Lower leg skin (tissue), 4 donors: ENCODE measurements around the gene NFYA. TPM values are rescaled to one million over a fixed set of nuclear protein-coding genes. Genes with fewer than 3 reads are reported as not detected.

Experiments
- DNase-seq, 2 donors: peaks; one replicate each; pipeline ENCODE4 v3.0.0-alpha.2; 2019; ENCODE audit warnings: low spot score in 2 of 2
- H3K4me3 ChIP-seq: fragments of 200-600 bp; sonication (generic); 2 replicates; pipeline ENCODE4 v1.5.1; 2017; ENCODE audit warnings: mild to moderate bottlenecking, low read depth; ENCODE audit not compliant: poor library complexity, severe bottlenecking
- POLR2A ChIP-seq, 2 donors: fragments of 450-650 bp; IDR thresholded peaks; one replicate each; pipeline ENCODE4 v1.6.1; 2016 to 2017; ENCODE audit warnings: antibody characterized with exemption in 2 of 2, mild to moderate bottlenecking in 1 of 2, moderate library complexity in 1 of 2
- WGBS, 2 donors: methylation state at CpG; one replicate each; pipeline ENCODE4 v1.1.5; 2018; 5-methylcytosine and 5-hydroxymethylcytosine counted together
- intact Hi-C: fragments of 100-400 bp; cut with DNase I; formaldehyde crosslinking; loops from one replicate; pipeline ENCODE4 v1.15.0; 2023; ENCODE audit warnings: low total_unique reads
- total RNA-seq, 4 donors: library from RNA; depleted of rRNA; stranded (reverse); fragments of >200 nt; gene quantifications; one replicate each; pipeline ENCODE4 v1.1.0, GENCODE V29; 2016
- TF ChIP-seq, protein P1 (sequence below), 3 donors: fragments of 450-650 bp; IDR thresholded peaks; one replicate each; pipeline ENCODE4 v1.5.1; 2016; ENCODE audit warnings: antibody characterized with exemption in 3 of 3, mild to moderate bottlenecking in 3 of 3, moderate library complexity in 2 of 3

The NFYA gene
- total RNA-seq, 4 donors from 2014 or later, result 9.9 to 15.5 (median 14.4) TPM

DNA sequence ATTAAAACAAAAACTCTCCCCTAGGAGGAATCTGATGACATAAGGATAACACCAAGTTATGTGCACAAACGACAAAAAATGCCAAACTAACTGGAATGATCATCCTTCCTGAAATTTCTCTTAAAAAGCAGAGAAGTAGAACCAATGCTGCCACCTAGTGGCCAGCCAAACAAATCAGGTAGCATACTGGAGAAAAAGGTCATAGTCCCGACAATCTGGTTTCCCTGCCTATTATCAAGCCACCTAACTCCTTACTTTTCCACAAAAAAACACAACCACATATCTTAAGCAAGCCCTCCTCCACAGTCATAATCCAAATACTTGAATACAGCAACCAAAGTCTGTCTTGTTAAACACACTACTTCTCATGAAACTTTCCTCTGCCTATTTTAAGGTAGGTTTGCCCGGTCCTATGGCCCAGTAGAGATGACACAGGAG, 5.9 kb upstream of the NFYA start:
- TF ChIP-seq, protein P1, sequence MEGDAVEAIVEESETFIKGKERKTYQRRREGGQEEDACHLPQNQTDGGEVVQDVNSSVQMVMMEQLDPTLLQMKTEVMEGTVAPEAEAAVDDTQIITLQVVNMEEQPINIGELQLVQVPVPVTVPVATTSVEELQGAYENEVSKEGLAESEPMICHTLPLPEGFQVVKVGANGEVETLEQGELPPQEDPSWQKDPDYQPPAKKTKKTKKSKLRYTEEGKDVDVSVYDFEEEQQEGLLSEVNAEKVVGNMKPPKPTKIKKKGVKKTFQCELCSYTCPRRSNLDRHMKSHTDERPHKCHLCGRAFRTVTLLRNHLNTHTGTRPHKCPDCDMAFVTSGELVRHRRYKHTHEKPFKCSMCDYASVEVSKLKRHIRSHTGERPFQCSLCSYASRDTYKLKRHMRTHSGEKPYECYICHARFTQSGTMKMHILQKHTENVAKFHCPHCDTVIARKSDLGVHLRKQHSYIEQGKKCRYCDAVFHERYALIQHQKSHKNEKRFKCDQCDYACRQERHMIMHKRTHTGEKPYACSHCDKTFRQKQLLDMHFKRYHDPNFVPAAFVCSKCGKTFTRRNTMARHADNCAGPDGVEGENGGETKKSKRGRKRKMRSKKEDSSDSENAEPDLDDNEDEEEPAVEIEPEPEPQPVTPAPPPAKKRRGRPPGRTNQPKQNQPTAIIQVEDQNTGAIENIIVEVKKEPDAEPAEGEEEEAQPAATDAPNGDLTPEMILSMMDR (IDR thresholded peaks at IDR 0.05), result peak in 1 of 3 donors; percentile 53
- no peak for TF ChIP-seq POLR2A (IDR thresholded peaks at IDR 0.05)
- DNase-seq, result peak; percentile 69 to 92
- intact Hi-C loops, result loop anchor here (10.0 kb wide), 1 partner anchor 62 kb away; no protein-coding TSS in a partner anchor
- no peak overlapping the region for H3K4me3 ChIP-seq
- 25 to 34% methylated on average over 3 of the region's 3 CpGs for WGBS, 2 donors

DNA sequence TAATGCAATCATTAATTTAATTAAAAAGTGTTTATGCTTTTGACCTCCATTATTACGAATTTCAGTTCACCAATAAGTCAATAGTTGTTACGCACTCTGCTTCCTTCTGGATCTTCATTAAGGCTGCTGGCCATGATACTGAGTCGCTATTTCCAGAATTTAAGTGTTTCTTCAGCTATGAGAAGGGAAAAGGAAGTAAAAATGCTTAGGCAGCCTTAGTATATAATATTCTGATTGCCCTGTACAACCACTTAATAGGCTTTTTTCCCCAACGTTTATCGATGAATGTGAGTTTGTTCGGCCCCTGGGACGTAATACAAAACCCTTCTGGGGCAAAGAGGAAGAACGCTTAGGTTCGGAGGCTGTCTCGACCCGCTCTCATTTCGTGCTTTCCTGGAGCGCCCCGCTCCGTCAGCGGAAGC, 1.3 kb upstream of the NFYA start:
- DNase-seq, result no peak
- 0 to 1% methylated on average over 16 of the region's 16 CpGs for WGBS, 2 donors
- H3K4me3 ChIP-seq, result peak overlapping the region; percentile 63
- TF ChIP-seq POLR2A (IDR thresholded peaks at IDR 0.05), result peak in 1 of 2 donors; percentile 26
- TF ChIP-seq, protein P1 (IDR thresholded peaks at IDR 0.05), result no peak
- intact Hi-C loops, result no loop called here

DNA sequence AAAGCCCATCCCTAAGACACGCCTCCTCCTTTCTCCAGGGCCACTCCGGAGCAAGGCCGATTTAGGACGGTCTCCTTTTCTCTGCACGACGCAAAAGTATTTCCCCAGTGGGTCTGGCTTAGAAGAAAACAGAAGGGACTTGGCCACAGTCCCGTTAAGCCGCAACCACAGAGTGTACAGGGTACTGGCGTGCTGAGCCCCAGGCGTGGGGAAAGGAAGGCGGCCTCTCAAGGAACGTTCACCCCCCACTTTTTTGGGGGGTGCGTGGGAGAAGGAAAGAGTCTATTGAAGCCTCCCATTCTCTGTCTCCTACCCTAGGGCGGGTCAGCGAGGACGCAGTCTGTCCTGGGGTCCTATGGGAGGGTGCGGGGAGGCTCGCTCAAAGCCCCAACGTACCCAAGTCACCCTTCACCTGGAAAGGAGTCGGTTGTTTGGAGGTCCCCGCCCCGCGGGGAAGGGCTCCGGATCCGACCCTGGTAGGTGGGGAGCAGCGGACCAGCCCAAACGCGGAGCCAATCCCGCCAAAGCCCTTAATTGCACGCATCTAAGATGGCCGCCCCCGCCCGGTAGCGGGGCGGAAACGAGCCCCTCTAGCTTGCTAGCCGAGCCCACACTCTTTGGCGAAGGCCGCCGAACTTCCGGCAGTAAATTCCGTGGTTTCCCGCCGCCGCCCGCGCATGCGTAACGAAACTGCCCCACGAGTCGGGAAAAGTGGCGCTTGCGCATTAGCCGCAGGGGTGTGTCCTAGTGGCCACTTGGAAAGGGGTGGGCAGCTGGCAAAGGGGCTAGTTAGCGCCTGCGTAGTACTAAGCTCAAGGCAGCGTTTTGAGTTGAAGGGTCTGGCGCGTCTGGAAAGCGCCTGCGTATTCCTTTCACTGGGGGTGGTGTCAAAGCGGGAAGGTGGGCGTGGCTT, 595 bp upstream of the NFYA start, which contains the start of gene OARD1:
TSS of gene OARD1 (minus strand) at position 434 of the 913 bp plus-strand sequence. CDS start 722 bp downstream, outside the sequence.
- 0 to 1% methylated on average over 46 to 55 of the region's 63 CpGs for WGBS, 2 donors
- intact Hi-C loops, result no loop called here
- peak in 1 of 2 donors; percentile 68 for TF ChIP-seq POLR2A (IDR thresholded peaks at IDR 0.05)
- TF ChIP-seq, protein P1 (IDR thresholded peaks at IDR 0.05), result no peak
- peak within 1 kb of the TSS; percentile 98 for H3K4me3 ChIP-seq
- peak; percentile 99 to 100 for DNase-seq

DNA sequence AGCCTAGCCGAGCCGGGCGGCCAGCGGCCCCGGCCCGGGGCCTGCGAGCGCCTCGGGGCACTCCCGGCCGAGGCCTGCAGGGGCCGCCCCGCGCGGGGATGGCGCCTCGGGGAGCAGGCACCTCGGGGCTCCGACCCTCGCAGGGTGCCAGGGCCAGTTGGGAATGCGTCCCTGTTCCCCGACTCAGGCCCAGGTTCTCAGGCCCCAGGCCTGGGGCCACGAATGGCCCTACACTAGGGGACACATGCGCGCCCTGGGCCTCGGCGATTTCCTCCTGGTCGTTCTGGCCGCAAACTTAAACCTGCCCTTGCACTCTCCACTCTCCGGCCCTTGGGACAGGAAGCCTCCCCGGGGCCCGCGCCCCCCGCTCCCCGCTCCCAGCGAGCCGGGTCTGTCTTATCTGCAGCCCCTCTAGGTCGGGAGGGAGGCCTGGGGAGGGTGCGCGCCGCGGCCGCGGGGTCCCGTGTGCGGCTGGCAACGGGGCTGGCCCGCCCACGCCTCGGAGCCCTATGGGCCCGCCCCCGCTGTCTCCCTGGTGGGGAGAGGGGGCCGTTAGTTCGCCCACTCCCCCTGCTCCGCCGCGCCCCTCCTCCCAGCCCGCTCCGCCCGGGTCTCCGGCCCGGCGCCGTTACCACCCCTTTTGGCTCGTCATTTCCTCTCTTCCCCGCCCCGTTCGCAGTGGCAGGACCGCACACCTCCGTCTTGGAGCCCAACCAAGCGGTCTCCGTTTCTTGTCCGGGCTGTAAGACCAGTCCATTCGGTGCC, 611 bp downstream of the NFYA start:
- DNase-seq, result peak; percentile 83 to 96
- H3K4me3 ChIP-seq, result peak overlapping the region; percentile 98
- 1% methylated on average over 31 to 40 of the region's 74 CpGs for WGBS, 2 donors
- TF ChIP-seq, protein P1 (IDR thresholded peaks at IDR 0.05), result no peak
- TF ChIP-seq POLR2A (IDR thresholded peaks at IDR 0.05), result peak in 1 of 2 donors; percentile 84
- intact Hi-C loops, result no loop called here

DNA sequence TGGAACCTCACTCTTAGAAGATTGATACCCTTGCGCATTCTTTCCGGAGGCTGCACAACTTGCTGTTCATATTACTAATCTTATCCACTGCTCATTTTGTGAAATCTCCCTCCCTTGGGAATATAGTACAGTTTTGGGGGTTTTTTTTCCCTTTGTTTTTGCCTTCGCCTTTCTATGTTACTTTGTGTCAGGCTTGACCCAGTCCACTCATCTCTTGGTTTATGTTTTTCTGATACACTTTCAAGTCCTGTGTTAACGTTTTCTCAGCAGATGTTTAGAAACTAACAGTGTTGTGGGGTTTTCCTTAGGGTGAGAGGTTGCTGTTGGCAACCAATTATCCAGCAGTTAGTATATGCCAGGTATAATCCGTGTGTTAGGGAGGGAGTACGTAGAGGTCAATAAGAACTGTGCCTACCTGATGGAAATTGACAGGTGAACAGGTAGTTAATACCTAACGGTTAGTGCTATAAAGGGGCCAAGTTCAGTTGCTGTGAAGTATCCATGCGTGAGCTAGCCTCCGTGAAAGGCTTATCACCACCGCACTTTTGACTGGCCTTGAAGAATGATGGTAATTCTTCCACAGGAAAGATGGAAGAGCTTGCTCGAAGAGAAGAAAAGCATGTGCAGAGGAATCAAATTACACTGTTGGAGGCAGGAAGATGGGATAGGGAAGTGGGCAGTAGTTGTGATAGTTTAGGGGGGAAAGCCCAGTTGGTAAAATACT, 1.4 kb downstream of the NFYA start:
- H3K4me3 ChIP-seq, result peak overlapping the region; percentile 98
- no peak for DNase-seq
- WGBS, 2 donors, result 3 to 4% methylated on average over 11 of the region's 11 CpGs
- intact Hi-C loops, result no loop called here
- TF ChIP-seq, protein P1 (IDR thresholded peaks at IDR 0.05), result no peak
- TF ChIP-seq POLR2A (IDR thresholded peaks at IDR 0.05), result no peak
